GM19463 (cell line): ENCODE measurements around the gene DNAH10.

Experiments
- ATAC-seq: cut with Tn5 transposase; IDR thresholded peaks from one replicate; pipeline ENCODE4 v1.9.1; 2021; ENCODE audit warnings: mild to moderate bottlenecking, moderate library complexity; ENCODE audit not compliant: unreplicated experiment

DNAH10 gene

DNA sequence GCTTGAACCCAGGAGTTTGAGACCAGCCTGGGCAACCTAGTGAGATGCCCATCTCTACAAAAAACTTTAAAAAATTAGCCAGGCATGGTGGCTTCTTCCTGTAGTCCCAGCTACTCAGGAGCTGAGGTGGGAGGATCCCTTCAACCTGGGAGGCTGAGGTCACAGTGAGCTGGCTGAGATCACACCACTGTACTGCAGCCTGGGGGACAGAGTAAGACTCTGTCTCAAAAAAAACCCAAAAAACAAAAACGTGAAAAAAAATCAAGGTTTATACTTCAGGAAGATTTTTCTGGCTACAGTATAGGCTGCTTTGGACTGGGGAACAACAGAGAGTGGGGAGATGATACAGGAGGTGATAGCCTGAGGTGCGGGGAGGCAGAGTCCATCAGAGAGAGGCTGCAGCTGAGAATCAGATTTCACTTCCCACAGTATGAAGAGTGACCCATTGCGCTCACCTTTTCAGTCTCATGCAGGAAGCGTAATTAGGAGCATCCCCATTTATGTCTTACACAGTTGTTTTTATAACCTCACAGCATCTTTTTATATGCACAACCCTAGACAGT lies 28.9 kb downstream of the DNAH10 start:
- ATAC-seq, result no peak

DNA sequence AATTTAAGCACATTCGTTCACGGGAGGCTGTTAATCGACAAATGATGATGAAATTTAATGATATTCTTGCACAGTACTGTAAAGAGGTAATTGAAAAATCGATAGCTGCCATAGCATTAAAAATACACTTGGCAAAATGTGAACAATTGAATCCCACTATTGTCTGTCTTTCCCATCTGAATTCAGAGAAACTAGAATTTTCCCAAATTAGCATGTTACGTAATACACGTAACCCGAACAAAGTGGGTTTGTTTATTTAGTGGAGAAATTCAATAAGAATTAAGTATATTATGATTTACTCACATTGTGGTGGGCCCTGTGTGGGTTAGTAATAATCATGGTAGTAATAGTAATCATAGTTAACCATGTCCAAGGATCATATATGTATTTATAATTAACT lies 31.9 kb downstream of the DNAH10 start:
- no peak for ATAC-seq

DNA sequence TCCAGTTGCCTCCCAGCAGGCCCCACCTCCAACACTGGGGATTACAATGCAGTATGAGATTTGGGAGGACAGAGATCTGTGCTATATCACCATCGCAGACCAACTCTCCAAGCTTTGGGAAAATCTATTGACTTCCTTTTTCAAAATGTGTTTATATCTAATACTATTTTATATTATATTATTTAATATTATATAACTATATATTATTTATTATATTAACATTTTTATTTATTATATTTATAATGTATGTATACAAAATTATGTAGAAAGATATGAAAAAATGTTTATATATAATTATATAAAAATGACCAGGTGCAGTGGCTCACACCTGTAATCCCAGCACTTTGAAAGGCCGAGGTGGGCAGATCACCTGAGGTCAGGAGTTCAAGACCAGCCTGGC lies 36.4 kb downstream of the DNAH10 start:
- ATAC-seq, result no peak

DNA sequence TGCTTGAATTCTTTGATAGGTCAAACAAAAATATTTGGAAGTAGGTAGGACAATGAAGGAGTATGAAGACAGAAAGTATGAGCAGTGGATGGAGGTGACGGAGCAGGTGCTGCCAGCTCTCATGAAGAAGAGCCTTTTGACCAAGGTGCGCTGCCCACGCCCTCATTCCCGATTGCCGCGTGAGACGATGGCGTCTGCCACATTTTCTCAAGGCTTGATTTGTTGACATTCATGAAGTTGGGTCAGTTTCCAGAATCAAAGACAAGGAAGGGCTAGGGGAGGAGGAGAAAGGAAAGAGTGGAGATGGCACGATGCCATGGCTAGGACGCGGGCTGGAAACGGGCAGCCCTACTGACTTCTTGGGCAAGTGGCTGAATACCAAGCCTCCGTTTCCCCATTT lies 37.1 kb downstream of the DNAH10 start:
- no peak for ATAC-seq

DNA sequence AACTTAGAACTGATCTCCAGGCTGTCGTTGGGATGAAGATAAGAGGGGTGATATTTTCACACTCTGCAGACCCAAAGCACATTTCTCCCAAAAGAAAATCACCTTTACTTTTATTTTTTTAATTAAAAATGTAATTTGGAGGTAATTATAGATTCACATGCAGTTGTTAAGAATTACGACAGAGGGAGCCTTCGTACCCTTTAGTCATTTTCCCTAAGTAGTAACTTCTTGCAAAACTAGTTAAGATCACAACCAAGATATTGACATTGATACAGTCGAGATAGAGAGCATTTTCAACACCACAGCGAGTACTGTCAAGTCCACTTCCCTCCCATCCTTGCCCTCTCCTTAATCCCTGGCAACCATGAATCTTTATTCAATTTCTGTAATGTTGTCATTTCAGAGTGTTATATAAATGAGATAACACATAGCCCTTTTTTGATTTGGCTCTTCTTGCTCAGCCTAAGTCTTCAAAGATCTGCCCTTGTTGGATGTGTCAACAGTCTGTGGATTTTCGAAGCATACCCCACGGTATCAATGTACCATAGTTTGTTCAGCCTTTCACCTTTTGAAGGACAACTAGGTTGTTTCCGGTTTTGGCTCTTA lies 39.6 kb downstream of the DNAH10 start:
- ATAC-seq, result no peak

DNA sequence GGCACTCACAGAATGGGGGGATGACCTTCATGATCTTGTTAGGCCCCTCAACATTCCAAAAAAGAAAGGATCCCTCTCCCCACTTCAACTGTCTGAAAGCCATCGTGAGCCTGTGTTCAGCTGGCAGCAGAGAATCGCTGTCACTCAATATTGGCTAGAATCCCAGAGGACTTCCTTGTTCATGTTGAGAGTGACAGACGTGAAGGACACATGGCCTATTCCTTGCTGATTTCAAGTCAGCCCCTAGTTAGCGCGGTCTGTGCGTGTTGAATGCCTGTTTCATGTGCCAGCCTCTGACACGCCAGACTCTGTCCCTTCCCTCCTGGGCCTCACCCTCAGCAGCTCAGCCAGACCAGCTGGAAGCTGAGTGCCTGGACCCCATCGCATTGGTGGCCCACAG lies 43.1 kb downstream of the DNAH10 start:
- ATAC-seq, result no peak

DNA sequence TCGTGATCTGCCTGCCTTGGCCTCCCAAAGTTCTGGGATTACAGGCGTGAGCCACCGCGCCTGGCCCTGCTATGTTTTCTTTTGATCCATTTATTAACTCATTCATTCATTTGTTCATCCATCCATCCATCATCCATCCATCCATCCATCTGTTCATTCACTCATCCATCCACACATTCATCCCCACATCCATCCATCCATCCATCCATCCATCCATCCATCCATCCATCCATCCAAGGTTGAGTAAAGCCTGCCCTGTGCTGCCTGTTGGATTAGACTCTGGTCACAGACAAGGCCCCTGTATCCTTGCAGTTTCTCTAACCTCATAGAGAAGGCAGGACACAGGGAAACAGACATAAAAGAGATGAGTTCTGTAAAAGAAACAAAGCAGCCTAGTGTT lies 44.9 kb downstream of the DNAH10 start:
- ATAC-seq, result no peak

DNA sequence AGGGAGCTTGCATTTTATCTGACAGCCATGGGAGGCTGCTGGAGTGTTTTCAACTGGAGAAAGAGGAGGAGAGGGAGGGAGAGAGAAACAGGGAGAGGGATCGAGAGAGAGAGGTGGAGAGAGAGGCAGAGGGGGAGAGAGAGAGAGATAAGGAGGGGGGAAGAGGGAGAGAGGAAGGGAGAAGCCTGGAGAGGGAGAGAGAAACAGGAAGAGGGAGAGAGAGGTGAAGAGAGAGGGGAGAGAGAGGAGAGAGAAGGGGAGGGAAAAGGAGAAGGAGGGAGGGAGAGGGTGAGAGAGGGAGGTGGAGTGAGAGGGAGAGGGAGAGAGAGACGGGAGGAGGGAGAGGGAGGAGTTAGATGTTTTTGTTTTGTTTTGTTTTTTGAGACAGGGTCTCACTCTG lies 45.6 kb downstream of the DNAH10 start:
- no peak for ATAC-seq

DNA sequence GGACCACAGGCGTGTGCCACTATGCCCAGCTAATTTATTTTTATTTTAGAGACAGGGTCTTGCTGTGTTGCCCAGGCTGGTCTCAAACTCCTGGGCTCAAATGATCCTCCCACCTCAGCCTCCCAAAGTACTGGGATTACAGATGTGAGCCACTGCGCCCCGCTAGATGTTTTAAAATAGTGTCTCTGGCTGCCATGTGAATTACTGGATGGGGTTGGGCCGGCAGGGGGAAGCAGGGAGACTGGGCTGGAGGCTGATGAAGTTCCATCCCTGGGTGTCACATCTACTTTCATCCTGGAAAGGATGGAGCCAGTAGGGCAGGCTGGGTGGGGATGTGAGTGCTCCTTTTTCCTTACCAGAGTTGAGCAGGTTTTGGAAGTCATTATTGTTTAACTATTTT lies 46.1 kb downstream of the DNAH10 start:
- no peak for ATAC-seq

DNA sequence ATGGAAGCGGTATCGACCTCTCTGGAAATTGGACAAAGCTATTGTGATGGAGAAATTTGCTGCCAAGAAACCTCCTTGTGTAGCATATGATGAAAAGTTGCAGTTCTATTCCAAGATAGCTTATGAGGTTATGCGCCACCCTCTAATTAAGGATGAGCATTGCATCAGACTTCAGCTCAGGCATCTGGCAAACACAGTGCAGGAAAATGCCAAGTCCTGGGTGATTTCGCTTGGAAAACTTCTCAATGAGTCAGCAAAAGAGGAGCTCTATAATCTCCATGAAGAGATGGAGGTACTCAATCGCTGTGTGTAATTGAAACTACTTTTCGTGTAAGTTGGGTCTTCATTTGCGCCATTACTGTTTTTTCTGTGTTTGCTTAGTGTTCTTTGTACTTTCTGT lies 51.2 kb downstream of the DNAH10 start:
- ATAC-seq, result no peak

DNA sequence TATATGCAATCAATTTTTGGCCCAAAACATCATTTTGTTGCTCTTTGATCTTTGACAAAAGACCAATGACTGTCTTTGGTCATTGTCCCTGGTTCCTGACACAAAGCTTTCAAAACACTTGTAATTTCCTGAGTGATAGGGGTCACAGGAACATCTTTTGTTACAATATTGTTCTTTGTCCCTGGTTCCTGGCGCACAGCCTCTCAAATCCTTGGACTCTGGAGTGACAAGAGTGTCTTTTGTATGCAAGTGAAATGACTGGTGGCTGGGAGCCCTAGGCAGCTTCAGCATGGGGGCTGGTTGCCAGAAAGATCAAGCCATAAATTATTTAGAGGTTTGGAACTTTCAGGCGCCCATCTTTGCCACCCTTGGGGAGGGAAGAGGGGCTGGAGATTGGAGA lies 53.9 kb downstream of the DNAH10 start:
- ATAC-seq, result no peak

DNA sequence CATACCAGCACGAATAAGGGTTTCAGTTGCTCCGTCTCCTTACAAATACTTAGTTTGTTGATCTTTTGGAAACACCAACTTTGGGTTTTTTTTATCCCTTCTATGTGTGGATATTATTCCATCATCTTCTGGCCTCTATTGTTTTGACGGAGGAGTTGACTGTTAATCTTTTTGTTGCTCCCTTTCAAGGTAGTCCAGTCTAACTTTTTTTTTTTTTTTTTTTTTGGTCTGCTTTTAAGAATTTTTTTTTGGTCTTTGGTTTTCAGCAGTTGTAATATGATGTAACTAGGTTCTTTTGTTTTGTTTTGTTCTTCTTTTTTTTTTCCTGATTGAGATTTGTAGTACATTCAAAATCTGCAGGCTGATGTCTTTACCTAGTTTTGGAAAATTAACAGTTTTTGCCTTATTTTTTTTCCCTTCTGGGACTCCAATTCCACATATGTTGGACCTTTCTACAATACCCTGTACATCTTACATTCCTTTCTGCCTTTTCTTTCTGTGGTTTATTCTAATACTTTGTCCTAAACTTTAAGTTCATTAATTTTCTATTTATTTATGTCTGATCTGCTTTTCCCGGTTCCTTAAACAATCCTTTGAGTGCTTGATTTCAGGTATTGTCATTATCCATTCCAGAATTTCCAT lies 54.9 kb downstream of the DNAH10 start:
- no peak for ATAC-seq

DNA sequence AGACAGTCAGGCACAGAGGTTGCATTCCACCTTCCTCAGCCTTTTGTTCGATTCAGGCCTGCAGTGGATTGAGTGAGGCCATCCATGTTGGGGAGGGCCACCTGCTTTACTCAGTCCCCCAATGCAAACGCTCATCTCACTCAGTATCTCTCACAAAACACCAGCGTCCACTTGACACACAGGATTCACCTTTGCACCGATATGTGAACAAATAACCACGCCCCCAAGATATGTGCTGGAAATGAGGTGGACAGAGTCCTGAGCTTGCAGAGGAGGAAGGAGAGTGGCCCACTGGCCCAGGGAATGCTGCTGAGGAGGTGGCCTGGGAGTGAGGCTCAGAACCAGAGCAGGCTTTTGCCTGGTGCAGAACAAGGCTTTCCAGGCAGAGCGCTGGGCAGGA lies 60.7 kb downstream of the DNAH10 start:
- ATAC-seq, result no peak

DNA sequence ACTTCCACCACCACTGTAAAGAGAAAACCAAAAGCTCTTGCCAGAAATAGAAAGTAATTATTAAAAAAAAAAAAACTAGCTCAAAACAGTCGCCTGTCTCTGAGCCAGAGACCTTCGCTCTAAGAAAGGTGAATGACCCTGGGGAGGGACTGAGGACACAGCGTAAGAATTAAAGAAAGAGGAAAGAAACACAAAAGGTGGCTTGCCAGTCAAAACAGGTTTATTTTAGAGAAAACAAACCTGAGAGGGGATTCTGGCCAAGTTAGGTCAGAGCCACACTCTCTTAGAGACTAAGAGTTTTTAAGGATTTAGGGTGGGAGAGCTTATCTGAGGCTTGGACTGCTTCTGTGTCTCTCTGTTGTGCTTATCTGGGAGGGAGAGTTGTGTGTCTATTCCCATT lies 66.0 kb downstream of the DNAH10 start:
- ATAC-seq, result no peak

DNA sequence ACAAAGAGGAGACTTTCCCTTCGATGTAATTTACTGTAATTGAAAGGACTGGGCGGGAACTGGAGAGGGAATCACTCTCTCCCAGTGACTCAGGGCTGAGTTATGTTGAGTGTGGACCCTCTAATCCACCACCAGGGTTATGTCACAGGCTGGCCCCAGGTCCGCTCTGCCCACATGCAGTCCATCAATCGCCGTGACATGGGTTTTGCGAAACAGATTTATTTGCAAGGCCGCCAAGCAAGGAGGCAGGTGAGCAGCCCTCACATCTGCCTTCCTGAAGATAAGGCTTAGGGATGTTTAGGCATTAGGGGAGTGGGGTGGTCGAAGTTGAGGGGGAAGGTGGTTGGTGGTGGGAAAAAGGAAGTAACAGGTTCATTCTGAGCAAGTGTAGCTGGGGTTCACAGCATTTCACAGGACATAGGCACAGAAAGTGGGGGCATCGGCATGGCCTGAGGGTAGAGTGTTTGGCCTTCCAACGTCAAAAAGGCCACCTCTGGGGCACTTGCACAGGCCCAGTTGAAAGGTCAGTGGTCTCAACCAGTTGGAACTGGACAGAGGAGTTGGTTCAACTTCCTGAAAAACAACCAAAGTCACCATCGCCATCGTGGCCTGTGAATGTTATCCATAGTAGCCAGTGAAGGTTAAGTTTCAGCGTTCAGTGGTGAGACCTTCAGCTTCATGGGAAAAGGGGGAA lies 66.9 kb downstream of the DNAH10 start:
- no peak for ATAC-seq

DNA sequence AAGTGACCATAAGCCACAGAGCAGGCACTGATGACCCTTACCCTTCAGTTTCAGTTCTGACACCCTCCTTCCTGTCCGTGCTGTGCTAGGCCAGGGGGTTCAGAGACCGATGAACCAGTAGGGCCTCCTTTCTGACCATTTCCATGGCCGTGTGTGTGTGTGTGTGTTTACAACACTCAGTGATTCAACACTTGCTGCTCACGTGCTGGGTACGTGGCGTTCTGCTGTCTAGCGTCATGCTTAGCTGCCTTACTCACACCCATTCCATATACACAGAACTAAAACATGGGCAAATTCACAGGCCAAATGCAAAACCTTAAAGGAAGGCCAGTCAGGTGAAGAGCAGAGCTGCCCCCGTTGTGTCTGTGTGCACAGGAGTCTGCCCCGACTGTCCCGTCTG lies 67.5 kb downstream of the DNAH10 start:
- ATAC-seq, result no peak

DNA sequence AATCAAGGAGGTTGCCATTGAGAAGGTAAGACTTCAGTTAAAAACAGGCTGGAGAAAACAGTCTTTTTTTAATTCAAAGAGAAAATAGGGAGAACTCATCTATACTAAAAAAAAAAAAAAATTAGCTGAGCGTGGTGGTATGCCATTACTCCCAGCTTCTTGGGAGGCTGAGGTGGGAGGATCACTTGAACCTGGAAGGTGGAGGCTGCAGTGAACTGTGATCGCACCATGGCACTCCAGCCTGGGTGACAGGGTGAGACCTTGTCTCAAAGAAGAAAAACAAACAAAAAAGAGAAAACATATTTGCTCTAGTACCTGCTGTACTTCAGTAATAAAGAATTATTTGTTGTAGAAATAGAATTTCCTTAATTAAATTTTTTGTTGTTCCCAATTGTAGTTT lies 68.6 kb downstream of the DNAH10 start:
- ATAC-seq, result no peak

DNA sequence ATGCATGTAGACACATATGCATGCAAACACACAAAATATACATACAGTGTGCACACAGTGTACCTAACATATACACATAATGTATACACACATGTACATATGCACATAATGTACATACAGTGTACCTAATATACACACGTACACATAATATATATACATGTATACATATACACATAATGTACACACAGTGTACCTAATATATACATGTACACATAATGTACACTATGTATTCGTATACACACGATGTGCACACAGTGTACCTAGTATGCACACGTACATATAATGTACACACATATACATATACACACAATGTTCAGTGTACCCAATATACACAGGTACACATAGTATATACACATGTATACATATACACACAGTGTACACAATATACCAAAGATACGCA lies 70.0 kb downstream of the DNAH10 start:
- ATAC-seq, result no peak

DNA sequence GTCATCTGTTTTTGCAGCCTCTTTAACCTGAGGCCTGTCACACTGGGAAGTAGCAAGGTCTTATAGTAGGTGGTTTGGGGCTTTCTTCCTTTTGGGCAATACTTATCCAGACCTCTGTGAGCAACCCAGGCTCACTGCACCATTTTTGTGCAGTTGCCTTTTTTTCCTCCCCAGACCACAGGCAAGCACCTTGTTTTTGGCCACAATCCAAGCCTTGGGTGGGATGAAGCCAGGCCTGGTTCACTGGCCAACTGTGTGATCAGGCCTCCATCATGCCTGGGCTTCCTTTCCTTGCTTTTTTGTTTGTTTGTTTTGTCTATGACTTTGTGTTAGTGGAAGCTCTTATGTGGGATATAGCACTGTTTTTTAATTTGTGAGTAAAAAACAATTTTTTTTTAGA lies 71.7 kb downstream of the DNAH10 start:
- no peak for ATAC-seq

DNA sequence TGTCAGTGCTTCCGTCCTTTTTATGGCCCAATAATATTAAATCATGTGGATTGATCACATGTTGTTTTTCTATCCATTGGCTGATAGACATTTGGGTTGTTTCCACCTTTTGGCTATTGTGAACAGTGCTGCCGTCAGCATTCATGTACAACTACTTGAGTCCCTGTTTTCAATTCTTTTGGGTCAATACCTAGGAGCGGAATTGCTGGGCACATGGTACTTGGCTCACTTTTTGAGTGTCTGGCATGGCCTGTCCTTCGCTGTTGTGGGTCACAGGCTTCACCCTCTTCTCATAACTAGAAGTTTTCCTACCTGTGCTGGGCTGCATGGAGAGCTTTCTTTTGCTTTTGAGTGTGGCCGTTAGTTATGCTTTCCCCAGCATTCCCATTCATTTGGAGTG lies 72.7 kb downstream of the DNAH10 start:
- ATAC-seq, result no peak

DNA sequence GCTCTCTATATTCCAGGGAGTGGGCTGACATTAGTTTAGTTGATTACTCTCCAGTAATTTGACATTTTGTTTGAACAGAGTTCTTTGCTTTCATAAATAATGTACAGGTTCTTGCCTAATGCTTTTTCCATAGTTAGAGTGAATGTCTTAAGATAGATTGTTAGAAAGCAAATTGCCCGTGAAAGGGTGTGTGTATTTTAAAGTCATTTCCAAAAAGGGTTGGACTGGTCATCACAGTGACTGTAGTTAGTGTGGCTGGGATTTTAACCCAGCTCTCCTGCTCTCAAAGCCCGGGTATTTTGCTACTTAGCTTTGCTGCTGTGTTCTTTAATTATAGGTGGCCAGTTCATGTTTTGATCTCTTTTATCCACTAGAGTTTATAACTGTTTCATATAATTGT lies 74.2 kb downstream of the DNAH10 start:
- no peak for ATAC-seq

DNA sequence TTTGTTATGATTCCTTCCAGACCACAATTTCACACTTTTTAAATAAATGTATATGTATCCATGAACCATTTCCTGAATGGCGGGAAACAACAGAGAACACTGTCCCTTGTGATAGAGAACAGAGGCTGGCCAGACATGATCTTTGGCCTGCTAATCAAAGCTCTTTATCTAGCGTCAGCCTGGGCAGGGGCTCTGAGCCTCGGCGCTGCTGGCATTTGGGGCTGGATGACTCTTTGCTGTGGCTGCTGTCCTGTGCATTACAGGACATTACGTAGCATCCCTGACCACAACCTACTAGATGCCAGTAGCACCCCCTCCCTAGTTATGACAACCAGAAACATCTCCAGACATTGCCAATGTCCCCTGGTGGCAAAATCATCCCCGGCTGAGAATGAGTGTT lies 77.7 kb downstream of the DNAH10 start:
- ATAC-seq, result no peak
